Type B pancreatic cell (in vitro differentiated cells): Measurements from ENCODE around the gene CADPS. TPM values are rescaled to one million over a fixed set of nuclear protein-coding genes. Genes with fewer than 3 reads are reported as not detected.

ENCODE experiments used
- DNase-seq: peaks from one replicate; pipeline ENCODE4 v3.0.0; 2021; ENCODE audit warnings: mixed read lengths; ENCODE audit not compliant: unreplicated experiment; ENCODE audit errors: extremely low spot score
- H3K27ac Mint-ChIP-seq: 2 replicates; pipeline ENCODE4 v1.8.0; 2021; ENCODE audit warnings: mild to moderate bottlenecking, mixed read lengths
- H3K27me3 Mint-ChIP-seq: 2 replicates; pipeline ENCODE4 v1.8.0; 2021; ENCODE audit warnings: mixed read lengths
- H3K36me3 Mint-ChIP-seq: 2 replicates; pipeline ENCODE4 v1.8.0; 2021; ENCODE audit warnings: mixed read lengths
- H3K4me1 Mint-ChIP-seq: one replicate; pipeline ENCODE4 v1.8.0; 2021; ENCODE audit warnings: mixed read lengths; ENCODE audit not compliant: unreplicated experiment
- H3K4me3 Mint-ChIP-seq: 2 replicates; pipeline ENCODE4 v1.8.0; 2021; ENCODE audit warnings: mild to moderate bottlenecking, mixed read lengths
- H3K9me3 Mint-ChIP-seq: 2 replicates; pipeline ENCODE4 v1.8.0; 2021; ENCODE audit warnings: mixed read lengths
- CTCF ChIP-seq: fragments of 200-600 bp; sonication (generic); conservative IDR thresholded peaks from 2 replicates; pipeline ENCODE4 v1.5.0; 2021; ENCODE audit warnings: antibody characterized with exemption, mild to moderate bottlenecking
- total RNA-seq: library from RNA; stranded (reverse); gene quantifications from 2 replicates; pipeline ENCODE4 v1.2.1, GENCODE V29; 2021; ENCODE audit warnings: low replicate concordance

Gene CADPS
- total RNA-seq, 1 donor from 2014 or later: 21.6 TPM

- peaks cover 17% of the 10 kb centered on the region for H3K27me3 Mint-ChIP-seq
- no peak overlapping the region for H3K27ac Mint-ChIP-seq
- H3K4me3 Mint-ChIP-seq: no peak overlapping the region
- no peaks in the 10 kb centered on the region for H3K9me3 Mint-ChIP-seq
- no peak for DNase-seq
- H3K36me3 Mint-ChIP-seq: no peaks in the 10 kb centered on the region
- no peaks in the 10 kb centered on the region for H3K4me1 Mint-ChIP-seq
- no peak for TF ChIP-seq CTCF
Measured at GRCh38 chr3:62503516-62503915, 371.7 kb downstream of the CADPS start.

DNA sequence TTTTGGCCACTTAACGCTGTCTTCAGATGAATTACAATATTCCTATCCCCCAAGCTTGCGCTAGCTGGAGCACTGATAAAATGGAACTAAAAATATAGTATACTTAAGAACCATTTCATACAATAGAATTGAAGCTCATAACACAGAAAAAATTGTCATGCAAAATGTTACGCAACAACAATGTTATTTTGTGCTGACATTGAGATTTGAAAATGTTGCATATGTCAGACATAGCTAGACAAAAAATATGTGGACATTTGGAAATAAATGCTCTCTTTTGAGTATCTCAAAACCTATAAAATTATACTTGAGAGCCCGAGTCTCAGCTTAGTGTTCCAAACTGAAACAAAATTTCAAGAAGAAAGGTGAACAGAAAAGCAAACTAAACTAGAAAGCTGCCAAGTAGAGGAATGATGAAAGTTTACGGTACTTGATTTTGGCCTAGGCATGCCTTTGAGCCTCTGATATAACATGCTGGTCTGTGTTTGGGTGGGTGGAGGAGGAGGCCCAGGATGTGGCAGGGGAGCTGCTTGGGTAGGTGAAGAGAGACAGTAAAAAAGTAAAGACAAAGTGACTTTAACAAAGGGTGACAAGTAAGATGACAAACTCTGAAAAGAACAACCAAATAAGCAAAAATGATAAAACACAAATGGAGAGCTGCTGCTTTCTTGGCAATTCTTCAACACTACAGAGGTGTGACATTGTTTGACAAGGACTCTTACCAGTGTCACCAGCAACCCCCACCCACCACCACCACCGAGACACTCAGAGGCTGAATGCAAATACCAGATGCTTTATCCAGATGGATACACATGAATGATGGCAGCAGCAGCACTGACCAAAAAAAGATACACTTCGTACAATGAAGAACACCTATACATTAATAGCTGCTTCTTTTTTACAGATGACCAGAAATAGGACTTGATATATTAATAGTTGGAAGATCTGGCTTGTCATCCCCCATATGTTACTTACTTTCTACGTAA is 372.6 kb downstream of the CADPS start:
- TF ChIP-seq CTCF: no peak
- no peak for DNase-seq
- no peak overlapping the region for H3K27ac Mint-ChIP-seq
- H3K4me3 Mint-ChIP-seq: no peak overlapping the region
- H3K4me1 Mint-ChIP-seq: no peaks in the 10 kb centered on the region
- no peaks in the 10 kb centered on the region for H3K9me3 Mint-ChIP-seq
- H3K36me3 Mint-ChIP-seq: no peaks in the 10 kb centered on the region
- peaks cover 17% of the 10 kb centered on the region for H3K27me3 Mint-ChIP-seq

- no peaks in the 10 kb centered on the region for H3K36me3 Mint-ChIP-seq
- peaks cover 17% of the 10 kb centered on the region for H3K27me3 Mint-ChIP-seq
- H3K4me1 Mint-ChIP-seq: no peaks in the 10 kb centered on the region
- TF ChIP-seq CTCF: no peak
- H3K27ac Mint-ChIP-seq: no peak overlapping the region
- no peak overlapping the region for H3K4me3 Mint-ChIP-seq
- H3K9me3 Mint-ChIP-seq: no peaks in the 10 kb centered on the region
- DNase-seq: no peak
Measured at GRCh38 chr3:62501289-62501668, 373.9 kb downstream of the CADPS start.

DNA sequence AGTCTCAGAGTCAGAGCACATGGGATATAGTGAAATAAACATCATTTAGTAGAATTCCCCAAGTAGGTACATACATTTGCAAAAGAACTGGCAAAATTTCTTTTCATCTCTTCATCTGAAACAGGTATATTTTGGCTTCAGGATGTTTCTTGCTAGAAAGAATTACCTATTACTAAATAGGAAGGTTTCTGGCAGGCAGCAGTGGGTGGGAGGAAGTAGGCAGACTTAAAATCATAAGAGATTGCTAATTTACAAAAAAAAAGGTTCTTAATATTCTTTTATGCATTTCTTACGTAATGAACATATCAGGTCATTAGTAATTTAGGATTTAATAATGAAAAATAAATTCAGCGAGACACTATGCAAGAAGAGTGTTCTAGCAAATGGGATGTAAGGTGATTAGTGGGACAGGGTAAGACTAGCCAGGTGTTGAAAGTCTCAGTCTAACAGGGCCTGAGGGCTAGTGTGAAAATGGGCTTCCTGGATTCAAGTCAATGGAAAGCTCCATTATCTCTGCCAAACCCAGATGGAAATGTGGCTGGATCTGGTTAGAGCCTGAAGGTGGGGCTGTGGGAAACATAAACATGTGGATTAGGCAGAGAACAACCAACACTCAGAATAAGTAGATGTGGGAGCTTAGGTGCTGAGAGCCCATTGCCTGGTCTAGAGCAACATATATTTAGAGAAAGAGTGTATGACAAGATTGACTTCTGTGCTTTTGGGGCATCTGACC is 374.5 kb downstream of the CADPS start:
- TF ChIP-seq CTCF: no peak
- Mint-ChIP-seq H3K4me1 (no peaks in the 10 kb centered on the region), H3K4me3 (no peak overlapping the region), H3K36me3 (no peaks in the 10 kb centered on the region), H3K27ac (no peak overlapping the region), H3K9me3 (no peaks in the 10 kb centered on the region), H3K27me3 (peaks cover 17% of the 10 kb centered on the region)
- DNase-seq: no peak

DNA sequence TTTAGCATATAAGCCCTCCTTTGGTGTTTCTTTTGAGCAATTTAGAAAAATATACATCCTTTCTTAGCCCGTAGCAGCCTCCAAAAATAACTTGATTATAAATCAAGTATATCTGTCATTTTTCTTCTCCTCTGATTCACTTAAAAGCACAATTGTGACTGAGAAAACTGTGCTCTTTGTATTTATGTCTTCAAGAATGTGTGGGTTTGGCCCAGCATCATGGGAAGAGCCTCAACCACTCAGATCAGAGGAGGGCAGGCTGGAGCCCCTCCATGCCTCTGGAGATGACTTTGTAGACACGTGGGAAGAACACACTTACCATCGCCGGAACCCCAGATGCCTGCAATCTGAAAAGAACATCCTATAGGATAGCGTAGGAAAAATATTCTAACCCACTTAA is 378.1 kb downstream of the CADPS start:
- no peaks in the 10 kb centered on the region for H3K9me3 Mint-ChIP-seq
- no peak overlapping the region for H3K4me3 Mint-ChIP-seq
- no peak overlapping the region for H3K27ac Mint-ChIP-seq
- H3K4me1 Mint-ChIP-seq: no peaks in the 10 kb centered on the region
- H3K36me3 Mint-ChIP-seq: no peaks in the 10 kb centered on the region
- TF ChIP-seq CTCF: no peak
- no peak for DNase-seq
- peaks cover 3% of the 10 kb centered on the region for H3K27me3 Mint-ChIP-seq
